Left kidney (tissue), 8 donors: ENCODE results near the gene TIMELESS. TPM values are rescaled to one million over a fixed set of nuclear protein-coding genes. Genes with fewer than 3 reads are reported as not detected.
A peak's percentile ranks its signal among the peaks of the same experiment; 100 is the strongest.
"Not testable (repeated sequence)": the region's sequence is repeated elsewhere in the genome, so short reads cannot be mapped to it uniquely, and the experiment has no call there.

Experiments used
- DNase-seq: peaks from one replicate; pipeline ENCODE4 v3.0.0-alpha.2; 2013
- long read RNA-seq, 8 donors: transcript quantifications; one replicate each; lab custom pipeline, GENCODE V29; 2026
- polyA plus RNA-seq: library from polyadenylated mRNA; unstranded; fragments of 120-200 nt; gene quantifications from one replicate; pipeline ENCODE4 v1.2.1, GENCODE V29; 2013; ENCODE audit not compliant: insufficient read length

The TIMELESS gene, protein sequence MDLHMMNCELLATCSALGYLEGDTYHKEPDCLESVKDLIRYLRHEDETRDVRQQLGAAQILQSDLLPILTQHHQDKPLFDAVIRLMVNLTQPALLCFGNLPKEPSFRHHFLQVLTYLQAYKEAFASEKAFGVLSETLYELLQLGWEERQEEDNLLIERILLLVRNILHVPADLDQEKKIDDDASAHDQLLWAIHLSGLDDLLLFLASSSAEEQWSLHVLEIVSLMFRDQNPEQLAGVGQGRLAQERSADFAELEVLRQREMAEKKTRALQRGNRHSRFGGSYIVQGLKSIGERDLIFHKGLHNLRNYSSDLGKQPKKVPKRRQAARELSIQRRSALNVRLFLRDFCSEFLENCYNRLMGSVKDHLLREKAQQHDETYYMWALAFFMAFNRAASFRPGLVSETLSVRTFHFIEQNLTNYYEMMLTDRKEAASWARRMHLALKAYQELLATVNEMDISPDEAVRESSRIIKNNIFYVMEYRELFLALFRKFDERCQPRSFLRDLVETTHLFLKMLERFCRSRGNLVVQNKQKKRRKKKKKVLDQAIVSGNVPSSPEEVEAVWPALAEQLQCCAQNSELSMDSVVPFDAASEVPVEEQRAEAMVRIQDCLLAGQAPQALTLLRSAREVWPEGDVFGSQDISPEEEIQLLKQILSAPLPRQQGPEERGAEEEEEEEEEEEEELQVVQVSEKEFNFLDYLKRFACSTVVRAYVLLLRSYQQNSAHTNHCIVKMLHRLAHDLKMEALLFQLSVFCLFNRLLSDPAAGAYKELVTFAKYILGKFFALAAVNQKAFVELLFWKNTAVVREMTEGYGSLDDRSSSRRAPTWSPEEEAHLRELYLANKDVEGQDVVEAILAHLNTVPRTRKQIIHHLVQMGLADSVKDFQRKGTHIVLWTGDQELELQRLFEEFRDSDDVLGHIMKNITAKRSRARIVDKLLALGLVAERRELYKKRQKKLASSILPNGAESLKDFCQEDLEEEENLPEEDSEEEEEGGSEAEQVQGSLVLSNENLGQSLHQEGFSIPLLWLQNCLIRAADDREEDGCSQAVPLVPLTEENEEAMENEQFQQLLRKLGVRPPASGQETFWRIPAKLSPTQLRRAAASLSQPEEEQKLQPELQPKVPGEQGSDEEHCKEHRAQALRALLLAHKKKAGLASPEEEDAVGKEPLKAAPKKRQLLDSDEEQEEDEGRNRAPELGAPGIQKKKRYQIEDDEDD
- 49.1 TPM for polyA plus RNA-seq
- long read RNA-seq, donor 1, full-length matches to known transcripts, result 2 of 13 reads
- long read RNA-seq, donor 1, partial matches to known transcripts, result 11 of 13 reads
- long read RNA-seq, donor 1, other reads (novel, unspliced or antisense), result 0 of 13 reads
- long read RNA-seq, donor 2, full-length matches to known transcripts, result 1 of 11 reads
- long read RNA-seq, donor 2, partial matches to known transcripts, result 10 of 11 reads
- long read RNA-seq, donor 2, other reads (novel, unspliced or antisense), result 0 of 11 reads
- long read RNA-seq, donor 3, full-length matches to known transcripts, result 1 of 6 reads
- long read RNA-seq, donor 3, partial matches to known transcripts, result 5 of 6 reads
- long read RNA-seq, donor 3, other reads (novel, unspliced or antisense), result 0 of 6 reads
- long read RNA-seq, donor 4, result 0 reads
- long read RNA-seq, donor 5, full-length matches to known transcripts, result 3 of 9 reads
- long read RNA-seq, donor 5, partial matches to known transcripts, result 6 of 9 reads
- long read RNA-seq, donor 5, other reads (novel, unspliced or antisense), result 0 of 9 reads
- long read RNA-seq, donor 6, partial matches to known transcripts, result 18 of 18 reads
- long read RNA-seq, donor 6, other reads (novel, unspliced or antisense), result 0 of 18 reads
- long read RNA-seq, donor 7, full-length matches to known transcripts, result 2 of 19 reads
- long read RNA-seq, donor 7, partial matches to known transcripts, result 17 of 19 reads
- long read RNA-seq, donor 7, other reads (novel, unspliced or antisense), result 0 of 19 reads
- long read RNA-seq, donor 8, result 0 reads

DNA sequence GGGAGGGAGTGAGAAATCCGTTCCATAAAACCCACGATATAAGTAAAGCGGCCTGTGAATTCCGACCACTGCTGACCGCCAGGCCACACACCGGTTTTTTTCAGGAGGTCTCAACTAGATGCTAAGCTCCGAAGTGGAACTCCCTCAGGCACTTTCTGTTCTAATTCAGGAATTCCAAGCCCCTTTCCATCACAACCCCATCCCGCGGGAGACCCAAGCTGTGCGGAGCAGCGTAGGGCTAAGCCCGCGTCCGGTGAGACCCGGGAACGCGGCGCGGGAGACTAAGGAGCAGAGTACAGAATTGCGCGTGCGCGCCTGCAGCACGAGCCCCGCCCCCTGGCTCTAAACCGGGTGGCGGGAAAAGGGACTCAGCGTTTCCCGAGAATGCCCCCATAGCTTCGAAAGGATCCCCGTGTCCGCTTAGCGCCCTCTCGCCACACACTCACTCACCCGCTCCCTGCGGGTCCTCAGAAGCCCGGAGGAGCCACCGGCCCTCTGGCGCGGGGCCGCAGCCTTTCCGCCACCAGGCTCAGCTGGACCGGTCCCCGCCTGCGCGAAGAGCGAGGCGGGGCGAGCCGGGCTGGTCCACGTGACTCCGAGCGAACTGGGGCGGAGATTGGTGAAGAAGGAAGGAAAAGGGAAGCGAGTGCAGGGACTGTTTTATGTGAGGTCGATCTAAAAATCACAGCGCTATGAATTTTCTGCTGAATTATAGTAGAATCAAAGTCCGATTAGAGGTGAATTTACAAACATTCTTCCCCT is at the start of gene TIMELESS:
TIMELESS (minus strand) TSS at position 567 of the 762 bp plus-strand sequence. CDS start 15,256 bp downstream, outside the sequence.
- peak; percentile 90 for DNase-seq

DNA sequence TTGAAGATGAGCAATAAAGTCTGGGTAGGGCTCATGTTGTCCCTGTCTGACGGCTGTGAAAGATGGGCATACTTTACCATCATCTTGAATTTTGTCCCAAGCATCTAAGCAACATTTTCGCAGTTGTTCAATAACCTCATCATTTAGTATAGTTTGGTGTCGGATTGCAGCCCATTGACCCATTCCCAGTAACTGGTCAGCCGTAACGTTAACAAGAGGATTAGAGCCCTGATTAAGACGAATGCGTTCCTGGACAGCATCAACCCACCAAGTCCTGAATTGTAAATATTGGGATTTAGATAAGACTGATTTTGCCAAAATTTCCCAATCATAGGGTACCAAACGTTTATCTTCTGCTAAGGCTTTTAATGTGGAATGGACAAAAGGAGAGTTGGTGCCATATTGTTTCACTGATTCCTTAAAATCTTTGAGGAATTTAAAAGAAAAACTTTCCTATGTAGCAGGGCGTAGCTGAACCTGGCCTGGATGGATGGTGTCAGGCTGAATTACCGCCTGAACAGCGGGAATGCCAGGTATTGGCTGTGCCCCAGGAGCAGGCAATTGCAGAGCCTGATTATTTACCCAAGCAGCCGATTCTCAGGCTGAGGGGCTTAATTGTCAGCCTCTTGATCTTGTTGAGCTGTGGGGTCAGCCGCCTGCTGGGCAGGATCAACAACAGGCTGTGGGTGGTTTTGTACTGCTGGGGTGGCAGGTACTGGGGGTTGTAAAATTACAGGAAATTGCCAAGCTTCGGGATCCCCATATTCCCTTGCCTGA is 49.1 kb upstream of the TIMELESS start:
- DNase-seq, result not testable (repeated sequence)

DNA sequence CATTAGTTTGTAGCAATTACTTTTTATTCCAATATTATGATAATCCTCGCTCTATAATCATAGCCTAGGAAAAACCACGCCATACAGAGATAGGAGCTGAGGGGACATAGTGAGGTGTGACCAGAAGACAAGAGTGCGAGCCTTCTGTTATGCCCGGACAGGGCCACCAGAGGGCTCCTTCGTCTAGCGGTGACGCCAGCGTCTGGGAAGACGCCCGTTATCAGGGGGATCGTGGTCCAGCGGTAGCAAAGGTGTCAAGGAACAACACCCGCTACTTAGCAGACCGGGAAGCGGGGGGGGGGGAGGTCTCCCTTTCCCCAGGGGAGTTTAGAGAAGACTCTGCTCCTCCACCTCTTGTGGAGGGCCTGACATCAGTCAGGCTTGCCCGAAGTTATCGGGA is 47.5 kb upstream of the TIMELESS start:
- DNase-seq, result not testable (repeated sequence)

DNA sequence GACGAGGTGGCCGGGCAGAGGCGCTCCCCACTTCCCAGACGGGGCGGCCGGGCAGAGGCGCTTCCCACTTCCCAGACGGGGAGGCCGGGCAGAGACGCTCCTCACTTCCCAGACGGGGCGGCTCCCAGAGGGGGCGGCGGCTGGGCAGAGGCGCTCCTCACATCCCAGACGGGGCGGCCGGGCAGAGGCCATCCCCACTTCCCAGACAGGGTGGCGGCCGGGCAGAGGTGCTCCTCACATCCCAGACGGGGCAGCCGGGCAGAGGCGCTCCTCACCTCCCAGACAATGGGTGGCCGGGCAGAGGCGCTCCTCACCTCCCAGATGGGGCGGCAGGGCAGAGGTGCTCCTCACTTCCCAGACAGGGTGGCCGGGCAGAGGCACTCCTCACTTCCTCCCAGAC is 45.3 kb upstream of the TIMELESS start:
- DNase-seq, result not testable (repeated sequence)

DNA sequence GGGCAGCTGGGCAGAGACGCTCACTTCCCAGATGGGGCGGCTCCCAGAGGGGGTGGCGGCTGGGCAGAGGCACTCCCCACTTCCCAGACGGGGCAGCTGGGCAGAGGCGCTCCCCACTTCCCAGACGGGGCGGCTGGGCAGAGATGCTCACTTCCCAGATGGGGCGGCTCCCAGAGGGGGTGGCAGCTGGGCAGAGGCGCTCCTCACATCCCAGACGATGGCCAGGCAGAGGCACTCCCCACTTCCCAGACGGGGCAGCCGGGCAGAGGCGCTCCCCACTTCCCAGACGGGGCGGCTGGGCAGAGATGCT is 44.8 kb upstream of the TIMELESS start:
- not testable (repeated sequence) for DNase-seq

DNA sequence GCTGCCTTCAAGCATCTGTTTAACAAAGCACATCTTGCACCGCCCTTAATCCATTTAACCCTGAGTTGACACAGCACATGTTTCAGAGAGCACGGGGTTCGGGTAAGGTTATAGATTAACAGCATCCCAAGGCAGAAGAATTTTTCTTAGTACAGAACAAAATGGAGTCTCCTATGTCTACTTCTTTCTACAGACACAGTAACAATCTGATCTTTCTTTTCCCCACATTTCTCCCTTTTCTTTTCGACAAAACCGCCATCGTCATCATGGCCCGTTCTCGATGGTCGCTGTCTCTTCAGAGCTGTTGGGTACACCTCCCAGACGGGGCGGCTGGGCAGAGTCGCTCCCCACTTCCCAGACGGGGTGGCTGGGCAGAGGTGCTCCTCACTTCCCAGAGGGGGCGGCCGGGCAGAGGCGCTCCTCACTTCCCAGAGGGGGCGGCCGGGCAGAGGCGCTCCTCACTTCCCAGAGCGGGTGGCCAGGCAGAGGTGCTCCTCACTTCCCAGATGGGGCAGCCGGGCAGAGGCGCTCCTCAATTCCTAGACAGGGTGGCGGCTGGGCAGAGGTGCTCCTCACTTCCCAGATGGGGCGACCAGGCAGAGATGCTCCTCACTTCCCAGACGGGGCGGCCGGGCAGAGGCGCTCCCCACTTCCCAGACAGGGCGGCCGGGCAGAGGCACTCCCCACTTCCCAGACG is 44.3 kb upstream of the TIMELESS start:
- not testable (repeated sequence) for DNase-seq

DNA sequence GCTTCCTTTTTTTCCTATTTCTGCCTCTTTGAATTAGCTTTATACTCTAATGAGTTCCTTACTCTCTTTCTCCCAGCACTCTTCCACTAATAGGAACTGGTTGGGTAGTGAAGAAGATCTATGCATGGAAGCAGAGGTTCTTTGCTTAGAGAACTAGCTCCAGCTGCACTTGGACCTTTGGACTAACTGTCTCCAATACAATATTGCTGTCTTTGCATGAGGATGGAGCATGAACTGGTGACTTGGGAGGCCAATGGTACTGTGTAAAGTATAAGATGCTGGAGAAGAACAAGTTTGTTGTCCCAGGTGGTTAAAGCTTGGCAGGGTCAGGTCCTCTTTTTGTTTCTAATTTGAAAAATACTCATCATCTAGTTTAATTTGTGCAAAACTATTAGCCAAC is 41.1 kb upstream of the TIMELESS start:
- no peak for DNase-seq

DNA sequence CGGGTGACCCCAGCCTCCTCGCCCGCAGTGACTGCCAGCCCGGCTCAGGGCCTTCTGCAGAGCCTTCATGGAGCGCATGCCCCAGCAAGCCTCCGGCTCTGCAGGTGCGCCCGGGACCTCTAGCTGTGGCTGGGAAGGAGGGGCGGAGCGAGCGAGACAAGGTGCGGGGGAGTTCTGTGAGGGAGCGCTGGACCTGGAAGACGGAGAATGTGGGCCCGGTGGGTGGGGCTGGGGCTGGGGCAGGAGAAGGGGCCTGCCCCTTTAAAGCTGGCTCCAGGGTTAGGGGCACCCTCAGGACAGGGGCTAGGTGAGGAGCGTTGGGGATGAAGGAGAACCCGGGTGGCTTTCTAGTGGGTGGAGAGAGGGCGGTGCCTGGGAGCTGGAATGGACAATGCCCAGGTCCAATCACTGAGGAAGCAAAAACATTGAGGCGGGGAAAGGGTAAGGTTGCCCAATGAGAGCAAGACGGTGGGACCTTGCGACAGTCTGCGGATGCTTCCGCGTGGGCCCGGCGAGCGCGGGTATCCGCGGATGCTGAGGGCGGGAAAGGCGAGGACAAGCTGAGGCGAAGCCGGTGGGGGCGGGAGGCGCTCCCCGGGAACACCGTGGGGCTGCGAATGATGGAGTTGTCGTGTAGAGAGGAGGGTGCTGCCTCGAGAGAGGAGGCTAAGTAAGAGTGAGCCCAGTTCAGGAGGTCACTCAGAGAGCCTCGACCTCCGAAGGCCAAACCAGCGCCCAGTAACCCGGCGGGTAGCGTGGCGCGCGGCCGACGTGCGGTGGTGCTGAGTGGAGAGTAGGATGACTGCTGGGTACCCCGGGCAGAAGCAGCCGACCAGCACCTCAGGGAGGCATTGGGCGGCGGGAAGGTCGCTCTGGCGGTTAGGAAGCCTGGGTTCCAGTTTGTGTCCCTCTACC is 39.1 kb upstream of the TIMELESS start, which contains the start of gene GLS2:
GLS2 (minus strand) TSS at position 121 of the 915 bp plus-strand sequence; CDS start at position 78, 43 bp downstream.
- DNase-seq, result peak; percentile 76

DNA sequence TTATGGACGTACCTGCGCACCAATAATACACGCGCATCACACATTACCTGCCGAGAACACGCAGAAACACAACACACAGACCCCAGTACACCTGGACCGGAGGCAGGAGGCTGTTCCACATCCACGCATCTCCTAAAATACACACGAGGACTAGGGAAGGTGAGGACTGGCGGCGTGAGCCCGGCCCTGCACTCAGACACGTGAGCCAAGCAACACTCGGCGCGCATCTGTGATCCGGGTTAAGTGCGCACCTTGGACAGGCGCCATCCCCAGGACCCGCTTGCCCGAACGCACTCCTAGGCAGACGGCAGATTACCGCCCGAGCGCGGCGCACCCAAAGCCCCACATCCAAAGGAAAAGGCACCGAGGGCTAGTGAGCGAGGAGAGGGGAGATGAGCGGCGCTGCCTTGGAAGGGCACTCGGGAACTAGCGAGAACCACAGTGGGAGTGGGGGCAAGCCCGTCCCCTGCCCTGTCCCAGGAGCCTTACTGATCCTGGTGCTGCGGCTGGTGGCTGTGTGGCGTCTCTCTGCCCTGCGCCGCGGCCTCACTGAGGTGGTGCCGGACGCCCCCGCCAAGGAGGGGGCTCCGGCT is 38.3 kb upstream of the TIMELESS start:
- peak; percentile 31 for DNase-seq

DNA sequence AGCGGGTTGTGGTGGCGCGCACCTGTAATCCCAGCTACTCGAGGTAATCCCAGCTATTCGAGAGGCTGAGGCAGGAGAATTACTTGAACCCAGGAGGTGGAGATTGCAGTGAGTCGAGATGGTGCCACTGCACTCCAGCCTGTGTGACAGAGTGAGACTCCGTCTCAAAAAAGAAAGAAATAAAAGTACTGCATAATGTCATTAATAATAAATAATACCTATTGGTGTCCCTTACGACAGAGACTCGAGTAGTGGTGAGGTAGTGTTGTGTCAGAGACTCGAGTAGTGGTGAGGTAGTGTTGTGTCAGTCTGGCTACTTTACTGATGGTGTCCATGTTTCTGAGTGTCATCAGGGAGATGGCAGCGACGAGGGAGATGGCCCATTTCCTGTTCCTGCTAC is 37.5 kb upstream of the TIMELESS start:
- DNase-seq, result no peak

DNA sequence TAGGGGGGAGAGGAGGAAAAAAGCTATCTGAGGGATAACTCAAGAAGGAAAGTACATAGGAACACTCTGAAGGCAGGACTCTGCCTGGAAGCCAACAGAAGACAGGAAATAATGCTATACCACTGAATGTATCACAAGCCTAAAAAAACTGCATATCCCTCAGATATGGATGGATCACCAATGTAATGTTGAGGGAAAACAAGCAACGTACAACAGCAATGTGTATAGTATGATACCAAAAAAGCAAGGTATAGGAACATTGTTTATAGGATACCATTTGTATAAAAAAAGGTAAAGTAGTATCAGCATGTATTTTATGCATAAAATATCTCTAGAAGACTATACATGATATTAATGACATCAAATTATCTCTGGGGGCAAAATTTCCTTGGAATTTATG is 35.3 kb upstream of the TIMELESS start:
- no peak for DNase-seq

DNA sequence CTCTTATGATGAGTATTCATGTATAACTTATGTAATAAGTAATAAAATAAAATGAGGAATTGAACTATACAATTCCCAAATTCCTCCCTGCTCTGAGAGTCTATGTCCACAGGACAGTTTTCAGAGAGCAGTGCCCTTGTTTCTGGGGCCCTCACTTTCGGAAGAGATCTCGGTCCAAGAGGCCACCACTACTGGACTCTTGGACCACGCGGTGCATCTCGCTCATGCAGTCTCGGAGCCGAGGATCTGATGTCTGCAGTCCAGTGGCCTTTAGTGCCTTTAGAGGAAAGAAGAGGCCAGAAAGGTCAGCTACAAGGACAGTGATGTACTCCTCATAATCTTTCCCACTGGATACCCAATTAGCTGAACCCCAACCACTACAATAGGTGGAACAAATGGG is 30.4 kb upstream of the TIMELESS start:
- DNase-seq, result no peak

DNA sequence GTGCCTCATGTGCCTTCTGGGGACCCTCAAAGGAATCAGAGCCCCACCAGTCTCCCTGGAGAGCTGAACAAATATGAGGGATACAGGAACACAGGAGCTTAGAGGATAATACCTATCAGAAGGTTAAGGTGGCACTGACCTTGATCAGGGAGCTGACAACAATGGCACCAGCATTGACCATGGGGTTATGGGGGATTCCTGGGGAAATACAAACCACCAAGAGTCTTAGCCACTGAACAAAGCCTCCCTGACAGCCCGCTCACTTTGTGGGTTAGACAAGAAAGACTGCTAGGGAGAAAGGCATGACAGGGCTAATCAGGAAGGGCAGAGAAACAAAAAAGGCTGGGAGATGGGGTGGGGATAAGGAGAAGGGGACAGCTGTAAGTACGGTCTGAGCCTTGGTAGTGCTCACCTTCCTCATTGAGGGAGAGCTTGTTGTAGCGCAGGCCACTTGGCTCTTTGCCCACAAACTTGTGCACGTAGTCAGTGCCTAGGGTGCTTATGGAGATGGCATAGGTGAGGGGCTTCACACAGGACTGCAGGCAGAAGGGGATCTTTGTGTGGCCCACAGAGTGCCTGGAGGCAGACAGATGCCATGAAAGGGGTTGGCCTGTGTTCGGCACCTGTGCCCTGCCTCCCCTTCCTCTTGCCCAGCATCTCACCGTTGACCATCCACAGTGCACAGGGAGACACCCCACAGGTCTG is 28.4 kb upstream of the TIMELESS start:
- no peak for DNase-seq

DNA sequence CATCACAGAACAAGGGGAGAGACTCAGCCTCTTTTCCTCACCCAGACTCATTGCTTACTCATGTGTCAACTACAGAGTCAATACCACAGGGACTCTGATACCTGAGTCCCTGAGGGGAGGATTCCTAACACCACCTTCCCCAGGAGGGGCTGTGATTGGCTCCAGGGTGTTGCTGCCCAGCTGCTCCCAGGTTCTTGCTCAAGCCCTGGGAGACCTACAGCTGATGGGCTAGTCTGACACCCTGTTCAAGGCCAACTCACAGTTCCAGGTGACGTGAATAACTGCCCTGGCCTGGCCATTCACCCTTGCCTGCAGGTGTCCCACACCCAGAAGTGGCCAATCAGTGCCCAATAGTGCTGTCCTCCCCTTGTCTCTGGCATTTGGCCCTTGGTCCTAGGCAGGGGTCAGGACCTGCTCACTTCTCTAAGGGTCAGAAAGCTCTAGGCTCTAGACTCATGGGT is 27.8 kb upstream of the TIMELESS start:
- DNase-seq, result no peak

DNA sequence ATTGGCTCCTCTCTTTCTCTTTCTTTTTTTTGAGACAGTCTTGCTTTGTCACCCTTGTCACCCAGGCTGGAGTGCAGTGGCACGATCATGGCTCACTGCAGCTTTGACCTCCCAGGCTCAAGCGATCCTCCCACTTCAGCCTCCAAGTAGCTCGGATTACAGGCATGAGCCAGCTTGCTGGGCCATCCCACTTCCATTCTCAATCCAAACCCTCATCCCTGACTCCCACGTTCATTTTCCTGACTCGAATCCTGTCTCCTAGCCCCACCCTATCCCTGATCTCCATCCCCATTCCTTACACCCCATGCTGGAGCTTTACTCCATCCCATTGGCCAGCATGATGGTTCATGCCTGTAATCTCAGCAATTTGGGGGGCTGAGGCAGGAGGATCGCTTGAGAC is 26.9 kb upstream of the TIMELESS start:
- DNase-seq, result no peak

DNA sequence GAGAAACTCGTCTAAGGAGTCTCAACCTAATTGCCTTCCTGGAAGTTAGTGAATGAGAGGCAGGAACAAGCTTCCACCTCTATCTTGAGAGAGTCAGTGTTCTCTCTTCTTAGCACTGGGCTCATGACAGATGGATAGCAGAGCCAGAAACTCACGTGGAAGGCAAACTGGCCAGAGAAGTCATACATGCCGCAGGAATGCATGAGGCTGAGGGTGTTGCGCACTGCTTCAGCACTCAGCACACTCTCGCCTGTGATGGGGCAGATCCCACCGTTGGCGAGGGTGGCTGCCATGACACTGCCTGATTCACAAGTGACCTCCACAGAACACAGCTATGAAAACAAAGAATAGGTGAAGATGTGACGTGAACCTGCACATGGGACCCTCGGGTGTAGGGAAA is 25.2 kb upstream of the TIMELESS start:
- no peak for DNase-seq
